GM23338 (cell line): ENCODE results near the gene WDR38. TPM values are rescaled to one million over a fixed set of nuclear protein-coding genes. Genes with fewer than 3 reads are reported as not detected.

Experiments
- EZH2 ChIP-seq: fragments of 200-600 bp; sonication (generic); IDR thresholded peaks from one replicate; pipeline ENCODE4 v1.8.0; 2017; ENCODE audit warnings: antibody characterized with exemption, mild to moderate bottlenecking, low read depth; ENCODE audit not compliant: unreplicated experiment
- EZH2phosphoT487 ChIP-seq: fragments of 200-600 bp; sonication (generic); IDR thresholded peaks from one replicate; pipeline ENCODE4 v1.8.1; 2018; ENCODE audit warnings: antibody characterized with exemption; ENCODE audit not compliant: unreplicated experiment
- POLR2AphosphoS5 ChIP-seq: IDR thresholded peaks from 2 replicates; pipeline ENCODE4 v1.6.1; 2016; ENCODE audit warnings: antibody characterized with exemption, low read depth
- REST ChIP-seq: IDR thresholded peaks from one replicate; pipeline ENCODE4 v1.6.1; 2018; ENCODE audit warnings: antibody characterized with exemption; ENCODE audit not compliant: unreplicated experiment
- polyA plus RNA-seq: library from polyadenylated mRNA; unstranded; fragments of >200 nt; fragmentation: Nextera tagmentation; extraction: Ambion mirVana; gene quantifications from 2 replicates; pipeline ENCODE4 v1.2.1, GENCODE V29; 2016
- total RNA-seq: library from RNA; depleted of rRNA; stranded (reverse); fragments of >200 nt; shearing (Covaris generic); gene quantifications from 2 replicates; pipeline ENCODE4 v1.2.3, GENCODE V29; 2014
- TF ChIP-seq, protein P1 (sequence below): fragments of 250-450 bp; sonication (Bioruptor Pico); IDR thresholded peaks from 2 replicates; pipeline ENCODE4 v1.5.0; 2020; ENCODE audit warnings: mild to moderate bottlenecking, moderate library complexity

WDR38 gene
- total and polyA plus RNA-seq, 2 experiments from 2014 or later = not detected

DNA sequence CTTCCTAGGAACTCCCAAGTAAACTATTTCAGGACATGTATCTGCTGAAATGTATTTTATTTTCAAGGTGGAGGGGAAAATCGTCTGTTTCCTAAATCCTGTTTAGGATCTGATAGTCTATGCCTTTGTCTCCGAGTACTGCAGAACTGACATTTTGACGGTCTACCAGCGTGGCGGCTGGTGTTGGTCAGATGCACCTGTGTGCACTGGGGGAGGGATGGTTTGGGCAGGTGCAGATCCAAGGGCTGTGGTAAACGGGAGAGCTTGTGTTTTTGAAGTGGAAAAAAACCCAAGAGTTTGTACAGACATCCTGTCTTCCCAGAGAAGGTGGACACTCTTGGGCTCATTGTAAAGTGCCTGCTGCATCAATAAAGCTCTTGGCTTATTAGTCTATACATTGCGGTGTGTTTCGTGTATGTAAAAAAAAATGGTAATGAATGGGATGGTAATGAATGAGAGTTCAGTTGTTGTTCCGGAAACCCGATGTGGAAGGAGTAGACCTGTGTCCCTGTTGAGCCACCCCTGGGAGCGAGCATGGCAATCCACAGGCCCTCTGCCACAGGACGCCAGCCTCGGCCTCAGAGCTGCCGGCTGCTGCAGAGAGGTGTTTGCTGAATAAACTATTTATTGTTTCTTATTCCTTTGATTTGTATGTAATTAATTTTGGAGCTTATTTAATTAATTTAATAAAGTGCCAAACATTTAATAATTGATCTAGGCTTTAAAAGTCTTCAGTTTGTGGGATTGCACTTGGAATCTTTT, 23.9 kb downstream of the WDR38 start (continued):
- TF ChIP-seq, protein P1, sequence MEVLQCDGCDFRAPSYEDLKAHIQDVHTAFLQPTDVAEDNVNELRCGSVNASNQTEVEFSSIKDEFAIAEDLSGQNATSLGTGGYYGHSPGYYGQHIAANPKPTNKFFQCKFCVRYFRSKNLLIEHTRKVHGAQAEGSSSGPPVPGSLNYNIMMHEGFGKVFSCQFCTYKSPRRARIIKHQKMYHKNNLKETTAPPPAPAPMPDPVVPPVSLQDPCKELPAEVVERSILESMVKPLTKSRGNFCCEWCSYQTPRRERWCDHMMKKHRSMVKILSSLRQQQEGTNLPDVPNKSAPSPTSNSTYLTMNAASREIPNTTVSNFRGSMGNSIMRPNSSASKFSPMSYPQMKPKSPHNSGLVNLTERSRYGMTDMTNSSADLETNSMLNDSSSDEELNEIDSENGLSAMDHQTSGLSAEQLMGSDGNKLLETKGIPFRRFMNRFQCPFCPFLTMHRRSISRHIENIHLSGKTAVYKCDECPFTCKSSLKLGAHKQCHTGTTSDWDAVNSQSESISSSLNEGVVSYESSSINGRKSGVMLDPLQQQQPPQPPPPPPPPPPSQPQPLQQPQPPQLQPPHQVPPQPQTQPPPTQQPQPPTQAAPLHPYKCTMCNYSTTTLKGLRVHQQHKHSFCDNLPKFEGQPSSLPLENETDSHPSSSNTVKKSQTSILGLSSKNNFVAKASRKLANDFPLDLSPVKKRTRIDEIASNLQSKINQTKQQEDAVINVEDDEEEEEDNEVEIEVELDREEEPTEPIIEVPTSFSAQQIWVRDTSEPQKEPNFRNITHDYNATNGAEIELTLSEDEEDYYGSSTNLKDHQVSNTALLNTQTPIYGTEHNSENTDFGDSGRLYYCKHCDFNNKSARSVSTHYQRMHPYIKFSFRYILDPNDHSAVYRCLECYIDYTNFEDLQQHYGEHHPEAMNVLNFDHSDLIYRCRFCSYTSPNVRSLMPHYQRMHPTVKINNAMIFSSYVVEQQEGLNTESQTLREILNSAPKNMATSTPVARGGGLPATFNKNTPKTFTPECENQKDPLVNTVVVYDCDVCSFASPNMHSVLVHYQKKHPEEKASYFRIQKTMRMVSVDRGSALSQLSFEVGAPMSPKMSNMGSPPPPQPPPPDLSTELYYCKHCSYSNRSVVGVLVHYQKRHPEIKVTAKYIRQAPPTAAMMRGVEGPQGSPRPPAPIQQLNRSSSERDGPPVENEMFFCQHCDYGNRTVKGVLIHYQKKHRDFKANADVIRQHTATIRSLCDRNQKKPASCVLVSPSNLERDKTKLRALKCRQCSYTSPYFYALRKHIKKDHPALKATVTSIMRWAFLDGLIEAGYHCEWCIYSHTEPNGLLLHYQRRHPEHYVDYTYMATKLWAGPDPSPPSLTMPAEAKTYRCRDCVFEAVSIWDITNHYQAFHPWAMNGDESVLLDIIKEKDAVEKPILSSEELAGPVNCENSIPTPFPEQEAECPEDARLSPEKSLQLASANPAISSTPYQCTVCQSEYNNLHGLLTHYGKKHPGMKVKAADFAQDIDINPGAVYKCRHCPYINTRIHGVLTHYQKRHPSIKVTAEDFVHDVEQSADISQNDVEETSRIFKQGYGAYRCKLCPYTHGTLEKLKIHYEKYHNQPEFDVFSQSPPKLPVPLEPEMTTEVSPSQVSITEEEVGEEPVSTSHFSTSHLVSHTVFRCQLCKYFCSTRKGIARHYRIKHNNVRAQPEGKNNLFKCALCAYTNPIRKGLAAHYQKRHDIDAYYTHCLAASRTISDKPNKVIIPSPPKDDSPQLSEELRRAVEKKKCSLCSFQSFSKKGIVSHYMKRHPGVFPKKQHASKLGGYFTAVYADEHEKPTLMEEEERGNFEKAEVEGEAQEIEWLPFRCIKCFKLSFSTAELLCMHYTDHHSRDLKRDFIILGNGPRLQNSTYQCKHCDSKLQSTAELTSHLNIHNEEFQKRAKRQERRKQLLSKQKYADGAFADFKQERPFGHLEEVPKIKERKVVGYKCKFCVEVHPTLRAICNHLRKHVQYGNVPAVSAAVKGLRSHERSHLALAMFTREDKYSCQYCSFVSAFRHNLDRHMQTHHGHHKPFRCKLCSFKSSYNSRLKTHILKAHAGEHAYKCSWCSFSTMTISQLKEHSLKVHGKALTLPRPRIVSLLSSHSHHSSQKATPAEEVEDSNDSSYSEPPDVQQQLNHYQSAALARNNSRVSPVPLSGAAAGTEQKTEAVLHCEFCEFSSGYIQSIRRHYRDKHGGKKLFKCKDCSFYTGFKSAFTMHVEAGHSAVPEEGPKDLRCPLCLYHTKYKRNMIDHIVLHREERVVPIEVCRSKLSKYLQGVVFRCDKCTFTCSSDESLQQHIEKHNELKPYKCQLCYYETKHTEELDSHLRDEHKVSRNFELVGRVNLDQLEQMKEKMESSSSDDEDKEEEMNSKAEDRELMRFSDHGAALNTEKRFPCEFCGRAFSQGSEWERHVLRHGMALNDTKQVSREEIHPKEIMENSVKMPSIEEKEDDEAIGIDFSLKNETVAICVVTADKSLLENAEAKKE = no peak
- TF ChIP-seq EZH2phosphoT487 (no peak), REST (no peak), POLR2AphosphoS5 (no peak), EZH2 (no peak)
